Measurements from ENCODE around the gene COA7. TPM values are rescaled to one million over a fixed set of nuclear protein-coding genes. Genes with fewer than 3 reads are reported as not detected.

COA7 gene
- total RNA-seq, 1 experiment from 2014 or later, result 38.9 TPM

DNA sequence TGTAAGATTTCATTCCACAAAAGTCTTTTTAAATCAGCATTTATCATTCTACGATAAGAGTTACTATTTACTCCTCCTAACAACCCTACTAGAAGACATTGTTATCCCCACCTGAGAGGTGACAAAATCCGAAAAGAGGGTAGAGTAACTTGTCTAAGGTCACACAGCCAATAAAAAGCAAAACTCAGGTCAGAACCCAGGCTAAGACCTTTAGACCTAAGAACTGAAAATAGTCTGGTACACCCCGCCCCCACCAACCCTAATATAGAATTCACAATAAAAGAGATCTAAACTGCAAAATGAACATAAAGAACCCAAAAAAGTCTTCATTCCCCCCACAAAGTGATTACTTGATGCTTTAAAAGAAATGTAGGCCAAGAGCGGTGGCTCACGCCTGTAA lies 18.6 kb downstream of the COA7 start:
- POLR2A ChIA-PET, result no interaction called here
- Mint-ChIP-seq H3K4me3 (ENCODE audit: unreplicated experiment) (no peak overlapping the region), H3K27ac (ENCODE audit: low read depth, unreplicated experiment) (no peak overlapping the region), H3K36me3 (ENCODE audit: insufficient read depth, unreplicated experiment) (peaks cover 8% of the 10 kb centered on the region), H3K9me3 (ENCODE audit: unreplicated experiment) (no peaks in the 10 kb centered on the region), H3K27me3 (ENCODE audit: insufficient read depth, unreplicated experiment) (no peaks in the 10 kb centered on the region), H3K4me1 (ENCODE audit: insufficient read depth, unreplicated experiment) (peaks cover 8% of the 10 kb centered on the region)
- intact Hi-C loops (cut with micrococcal nuclease), result no loop called here
- TF ChIP-seq, protein P1, sequence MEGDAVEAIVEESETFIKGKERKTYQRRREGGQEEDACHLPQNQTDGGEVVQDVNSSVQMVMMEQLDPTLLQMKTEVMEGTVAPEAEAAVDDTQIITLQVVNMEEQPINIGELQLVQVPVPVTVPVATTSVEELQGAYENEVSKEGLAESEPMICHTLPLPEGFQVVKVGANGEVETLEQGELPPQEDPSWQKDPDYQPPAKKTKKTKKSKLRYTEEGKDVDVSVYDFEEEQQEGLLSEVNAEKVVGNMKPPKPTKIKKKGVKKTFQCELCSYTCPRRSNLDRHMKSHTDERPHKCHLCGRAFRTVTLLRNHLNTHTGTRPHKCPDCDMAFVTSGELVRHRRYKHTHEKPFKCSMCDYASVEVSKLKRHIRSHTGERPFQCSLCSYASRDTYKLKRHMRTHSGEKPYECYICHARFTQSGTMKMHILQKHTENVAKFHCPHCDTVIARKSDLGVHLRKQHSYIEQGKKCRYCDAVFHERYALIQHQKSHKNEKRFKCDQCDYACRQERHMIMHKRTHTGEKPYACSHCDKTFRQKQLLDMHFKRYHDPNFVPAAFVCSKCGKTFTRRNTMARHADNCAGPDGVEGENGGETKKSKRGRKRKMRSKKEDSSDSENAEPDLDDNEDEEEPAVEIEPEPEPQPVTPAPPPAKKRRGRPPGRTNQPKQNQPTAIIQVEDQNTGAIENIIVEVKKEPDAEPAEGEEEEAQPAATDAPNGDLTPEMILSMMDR (IDR thresholded peaks at IDR 0.05; ENCODE audit: unreplicated experiment), result no peak
- BruUV-seq (replicated peaks), result no TSS peak
- CTCF ChIA-PET, result no interaction called here
- DNase-seq (ENCODE audit: unreplicated experiment), result no peak

DNA sequence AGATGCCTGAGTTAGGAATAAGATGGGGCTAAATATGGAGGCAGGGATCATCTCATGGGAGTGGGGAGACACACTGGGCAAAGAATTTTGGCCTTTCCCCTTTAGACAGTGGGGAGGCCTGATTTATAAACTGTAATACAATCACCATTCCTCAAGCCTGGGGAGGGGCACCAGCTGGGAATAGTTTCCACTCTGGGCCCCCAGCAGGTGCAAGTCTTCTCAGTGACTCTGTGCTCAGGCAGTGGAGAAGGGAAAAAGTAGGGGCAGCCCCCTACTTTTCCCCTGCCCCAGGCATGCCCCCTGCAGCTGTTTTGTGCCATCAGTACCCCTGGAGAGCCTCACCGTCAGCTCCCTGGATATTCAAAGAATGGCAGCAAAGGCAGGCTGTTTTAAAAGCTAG lies 19.1 kb downstream of the COA7 start:
- no peak overlapping the region for H3K27ac Mint-ChIP-seq (ENCODE audit: low read depth, unreplicated experiment)
- no peak for DNase-seq (ENCODE audit: unreplicated experiment)
- TF ChIP-seq, protein P1 (IDR thresholded peaks at IDR 0.05; ENCODE audit: unreplicated experiment), result no peak
- no TSS peak for BruUV-seq (replicated peaks)
- no peak overlapping the region for H3K4me3 Mint-ChIP-seq (ENCODE audit: unreplicated experiment)
- ChIA-PET POLR2A (interaction anchor here (1.0 kb wide), 1 partner anchor 20 kb away, joined by 5 read pairs; no protein-coding TSS in a partner anchor), CTCF (interaction anchor here (0.7 kb wide), 1 partner anchor 229 kb away, joined by 5 read pairs; no protein-coding TSS in a partner anchor)
- H3K9me3 Mint-ChIP-seq (ENCODE audit: unreplicated experiment), result no peaks in the 10 kb centered on the region
- intact Hi-C loops (cut with micrococcal nuclease), result no loop called here
- peaks cover 8% of the 10 kb centered on the region for H3K36me3 Mint-ChIP-seq (ENCODE audit: insufficient read depth, unreplicated experiment)
- peaks cover 8% of the 10 kb centered on the region for H3K4me1 Mint-ChIP-seq (ENCODE audit: insufficient read depth, unreplicated experiment)
- no peaks in the 10 kb centered on the region for H3K27me3 Mint-ChIP-seq (ENCODE audit: insufficient read depth, unreplicated experiment)

DNA sequence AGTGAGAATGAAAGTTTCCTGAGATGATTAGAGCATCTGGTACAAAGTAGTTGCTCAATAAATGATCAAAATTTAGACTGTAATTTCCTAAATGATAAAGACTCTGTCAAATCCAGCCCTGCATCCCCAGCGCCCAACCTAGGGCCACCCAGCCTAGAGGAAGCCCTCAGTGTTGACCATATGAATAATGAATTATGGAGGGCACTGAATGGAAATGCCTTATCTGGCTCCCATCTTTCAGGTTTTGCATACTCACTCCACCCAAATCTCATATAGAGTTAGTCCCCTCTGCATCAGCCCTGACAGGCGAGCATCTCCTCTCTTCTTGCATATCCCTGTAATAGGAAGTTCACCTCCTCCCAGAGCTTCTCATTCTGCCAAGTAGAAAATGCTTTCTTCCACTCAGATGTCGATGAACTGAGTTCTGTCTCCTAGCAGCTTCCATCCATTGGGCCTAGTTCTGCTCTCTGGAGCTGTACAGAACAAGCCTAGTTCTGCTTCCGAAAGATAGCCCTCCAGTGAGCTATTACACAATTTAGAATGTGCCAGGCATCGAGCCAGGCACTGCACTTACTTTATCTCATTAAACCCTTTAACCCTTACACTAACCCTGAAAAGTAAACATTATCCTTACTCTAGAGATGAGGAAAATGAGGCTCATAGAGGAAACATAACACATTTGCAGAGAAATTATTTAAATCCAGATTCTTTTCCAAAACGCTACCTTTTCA lies 20.9 kb downstream of the COA7 start:
- no TSS peak for BruUV-seq (replicated peaks)
- peaks cover 4% of the 10 kb centered on the region for H3K36me3 Mint-ChIP-seq (ENCODE audit: insufficient read depth, unreplicated experiment)

DNA sequence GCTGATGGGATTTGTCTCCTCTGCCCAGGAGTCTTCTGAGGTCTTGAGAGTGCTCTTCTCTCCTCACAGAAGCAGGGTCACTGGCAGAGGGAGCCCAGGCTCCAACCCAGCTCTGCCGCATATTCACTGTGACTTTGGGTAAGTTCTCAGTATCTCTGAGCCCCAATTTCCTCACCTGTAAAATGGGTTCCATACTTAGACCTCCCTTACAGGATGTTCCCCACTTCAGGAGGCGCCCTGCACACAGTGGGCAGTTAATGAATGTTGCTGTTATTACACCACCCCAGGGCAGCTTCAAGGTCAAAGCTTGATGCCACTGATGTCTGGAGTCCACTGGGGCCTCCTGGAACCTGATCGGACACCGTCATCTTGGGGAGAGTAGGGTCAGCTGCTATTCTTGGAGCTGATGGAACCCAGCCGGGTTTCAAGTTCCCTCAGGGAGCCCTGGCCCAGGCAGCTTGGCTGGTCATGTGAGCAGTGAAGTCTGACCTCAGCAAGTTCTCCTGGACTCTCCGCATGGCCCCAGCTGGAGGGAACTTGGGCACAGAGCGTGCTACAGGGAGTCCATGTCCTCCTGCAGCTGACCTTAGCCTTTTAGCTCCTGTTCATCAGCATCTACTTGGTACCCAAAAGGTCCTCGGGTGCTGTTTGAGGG lies 21.8 kb downstream of the COA7 start:
- Mint-ChIP-seq H3K27ac (ENCODE audit: low read depth, unreplicated experiment) (no peak overlapping the region), H3K9me3 (ENCODE audit: unreplicated experiment) (no peaks in the 10 kb centered on the region), H3K27me3 (ENCODE audit: insufficient read depth, unreplicated experiment) (no peaks in the 10 kb centered on the region), H3K36me3 (ENCODE audit: insufficient read depth, unreplicated experiment) (peaks cover 4% of the 10 kb centered on the region), H3K4me1 (ENCODE audit: insufficient read depth, unreplicated experiment) (peaks cover 14% of the 10 kb centered on the region), H3K4me3 (ENCODE audit: unreplicated experiment) (no peak overlapping the region)
- POLR2A ChIA-PET, result interaction anchor here (0.9 to 1.2 kb wide), 2 partner anchors 8 to 22 kb away, joined by 3 read pairs; partner anchors contain the start of gene COA7
- CTCF ChIA-PET, result interaction anchor here (0.5 to 1.0 kb wide), 3 partner anchors 8 to 154 kb away, joined by 3 to 4 read pairs (median 3); no protein-coding TSS in a partner anchor
- intact Hi-C loops (cut with micrococcal nuclease), result no loop called here
- TF ChIP-seq, protein P1 (IDR thresholded peaks at IDR 0.05; ENCODE audit: unreplicated experiment), result no peak
- no TSS peak for BruUV-seq (replicated peaks)
- DNase-seq (ENCODE audit: unreplicated experiment), result no peak

More for the DNA sequence above, 20.9 kb downstream of the COA7 start:
- TF ChIP-seq, protein P1 (IDR thresholded peaks at IDR 0.05; ENCODE audit: unreplicated experiment), result no peak
- intact Hi-C loops (cut with micrococcal nuclease), result no loop called here
- Mint-ChIP-seq H3K27me3 (ENCODE audit: insufficient read depth, unreplicated experiment) (no peaks in the 10 kb centered on the region), H3K4me1 (ENCODE audit: insufficient read depth, unreplicated experiment) (peaks cover 14% of the 10 kb centered on the region), H3K27ac (ENCODE audit: low read depth, unreplicated experiment) (peak overlapping the region; percentile 59), H3K4me3 (ENCODE audit: unreplicated experiment) (no peak overlapping the region), H3K9me3 (ENCODE audit: unreplicated experiment) (no peaks in the 10 kb centered on the region)
- POLR2A ChIA-PET, result interaction anchor here (1.1 to 1.9 kb wide), 3 partner anchors 12 to 126 kb away, joined by 3 to 6 read pairs (median 6); no protein-coding TSS in a partner anchor
- CTCF ChIA-PET, result interaction anchor here (1.0 kb wide), 2 partner anchors 8 to 546 kb away, joined by 3 to 4 read pairs; no protein-coding TSS in a partner anchor
- no peak for DNase-seq (ENCODE audit: unreplicated experiment)

All from MCF 10A (cell line).